ENCODE data around the gene PELI2.

The PELI2 gene

GRCh38 chr14:56224691-56225681, 106.8 kb downstream of the PELI2 start:
- in situ Hi-C loops (cut with MboI; ENCODE audit: low sequenced_read_pairs): no loop called here

- in situ Hi-C loops (cut with MboI; ENCODE audit: low sequenced_read_pairs): no loop called here
These were observed 117.2 kb downstream of the PELI2 start for GRCh38 chr14:56235388-56235787.

- in situ Hi-C loops (cut with MboI; ENCODE audit: low sequenced_read_pairs): no loop called here
These were observed 119.2 kb downstream of the PELI2 start for GRCh38 chr14:56237398-56237797.

- in situ Hi-C loops (cut with MboI; ENCODE audit: low sequenced_read_pairs): no loop called here
These were observed 123.2 kb downstream of the PELI2 start for GRCh38 chr14:56241461-56241860.

- in situ Hi-C loops (cut with MboI; ENCODE audit: low sequenced_read_pairs): no loop called here
These were observed 124.9 kb downstream of the PELI2 start for GRCh38 chr14:56243110-56243509.

- in situ Hi-C loops (cut with MboI; ENCODE audit: low sequenced_read_pairs): no loop called here
These were observed 126.1 kb downstream of the PELI2 start for GRCh38 chr14:56244138-56244789.

- in situ Hi-C loops (cut with MboI; ENCODE audit: low sequenced_read_pairs): no loop called here
These were observed 129.4 kb downstream of the PELI2 start for GRCh38 chr14:56247495-56248200.

- in situ Hi-C loops (cut with MboI; ENCODE audit: low sequenced_read_pairs): no loop called here
These were observed 130.2 kb downstream of the PELI2 start for GRCh38 chr14:56248442-56248841.

- in situ Hi-C loops (cut with MboI; ENCODE audit: low sequenced_read_pairs): no loop called here
These were observed 142.8 kb downstream of the PELI2 start for GRCh38 chr14:56261046-56261445.

- in situ Hi-C loops (cut with MboI; ENCODE audit: low sequenced_read_pairs): no loop called here
These were observed 144.3 kb downstream of the PELI2 start for GRCh38 chr14:56262530-56262929.

- in situ Hi-C loops (cut with MboI; ENCODE audit: low sequenced_read_pairs): no loop called here
These were observed 149.8 kb downstream of the PELI2 start for GRCh38 chr14:56268039-56268438.

- in situ Hi-C loops (cut with MboI; ENCODE audit: low sequenced_read_pairs): no loop called here
These were observed 150.5 kb downstream of the PELI2 start for GRCh38 chr14:56268673-56269072.

- in situ Hi-C loops (cut with MboI; ENCODE audit: low sequenced_read_pairs): no loop called here
These were observed 152.7 kb downstream of the PELI2 start for GRCh38 chr14:56270921-56271320.

- in situ Hi-C loops (cut with MboI; ENCODE audit: low sequenced_read_pairs): no loop called here
These were observed 153.8 kb downstream of the PELI2 start for GRCh38 chr14:56271970-56272369.

- in situ Hi-C loops (cut with MboI; ENCODE audit: low sequenced_read_pairs): no loop called here
These were observed 154.9 kb downstream of the PELI2 start for GRCh38 chr14:56273155-56273554.

GRCh38 chr14:56273951-56274350, 155.7 kb downstream of the PELI2 start:
- in situ Hi-C loops (cut with MboI; ENCODE audit: low sequenced_read_pairs): no loop called here

GRCh38 chr14:56274556-56274955, 156.3 kb downstream of the PELI2 start:
- in situ Hi-C loops (cut with MboI; ENCODE audit: low sequenced_read_pairs): no loop called here

GRCh38 chr14:56276108-56276507, 157.9 kb downstream of the PELI2 start:
- in situ Hi-C loops (cut with MboI; ENCODE audit: low sequenced_read_pairs): no loop called here

GRCh38 chr14:56278383-56278782, 160.2 kb downstream of the PELI2 start:
- in situ Hi-C loops (cut with MboI; ENCODE audit: low sequenced_read_pairs): no loop called here

- in situ Hi-C loops (cut with MboI; ENCODE audit: low sequenced_read_pairs): no loop called here
These were observed 162.6 kb downstream of the PELI2 start for GRCh38 chr14:56280843-56281242.

GRCh38 chr14:56282179-56282578, 164.0 kb downstream of the PELI2 start:
- in situ Hi-C loops (cut with MboI; ENCODE audit: low sequenced_read_pairs): no loop called here
